ENCODE measurements around the gene KDM5C. TPM values are rescaled to one million over a fixed set of nuclear protein-coding genes. Genes with fewer than 3 reads are reported as not detected.

The KDM5C gene
- total RNA-seq, 1 experiment from 2014 or later: 163 TPM

DNA sequence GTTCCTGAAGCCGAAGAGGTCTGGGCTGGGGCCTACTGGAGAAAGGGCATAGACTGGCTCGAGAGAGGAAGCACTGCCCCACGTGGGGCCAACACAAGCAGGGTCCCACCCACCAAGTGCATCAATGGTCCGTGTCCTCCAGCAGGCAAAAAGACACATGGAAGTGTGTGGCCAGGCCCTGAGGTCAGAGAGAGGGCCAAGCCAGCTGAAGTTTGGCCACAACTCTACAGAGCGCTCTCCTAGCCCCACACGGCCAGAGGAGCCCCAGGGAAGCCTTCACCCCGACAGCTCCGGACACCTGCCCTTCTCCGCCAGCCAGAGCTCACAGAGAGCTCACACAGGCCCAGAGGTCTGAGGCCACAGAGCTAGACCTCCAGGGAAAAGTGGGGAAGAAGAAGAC, 8.5 kb upstream of the KDM5C start:
- intact Hi-C loops (cut with micrococcal nuclease): no loop called here
- Mint-ChIP-seq H3K27ac (ENCODE audit: low read depth, unreplicated experiment) (no peak overlapping the region), H3K4me1 (ENCODE audit: insufficient read depth, unreplicated experiment) (no peaks in the 10 kb centered on the region), H3K4me3 (ENCODE audit: unreplicated experiment) (no peak overlapping the region), H3K9me3 (ENCODE audit: unreplicated experiment) (no peaks in the 10 kb centered on the region), H3K36me3 (ENCODE audit: insufficient read depth, unreplicated experiment) (peaks cover 9% of the 10 kb centered on the region), H3K27me3 (ENCODE audit: insufficient read depth, unreplicated experiment) (peaks cover 68% of the 10 kb centered on the region)
- CTCF ChIA-PET: interaction anchor here (0.6 kb wide), 1 partner anchor 13 kb away, joined by 3 read pairs; no protein-coding TSS in a partner anchor
- no TSS peak for BruUV-seq (replicated peaks)
- POLR2A ChIA-PET: interaction anchor here (1.0 kb wide), 1 partner anchor 8 kb away, joined by 3 read pairs; the partner anchor contains the start of gene KDM5C
- TF ChIP-seq, protein P1, sequence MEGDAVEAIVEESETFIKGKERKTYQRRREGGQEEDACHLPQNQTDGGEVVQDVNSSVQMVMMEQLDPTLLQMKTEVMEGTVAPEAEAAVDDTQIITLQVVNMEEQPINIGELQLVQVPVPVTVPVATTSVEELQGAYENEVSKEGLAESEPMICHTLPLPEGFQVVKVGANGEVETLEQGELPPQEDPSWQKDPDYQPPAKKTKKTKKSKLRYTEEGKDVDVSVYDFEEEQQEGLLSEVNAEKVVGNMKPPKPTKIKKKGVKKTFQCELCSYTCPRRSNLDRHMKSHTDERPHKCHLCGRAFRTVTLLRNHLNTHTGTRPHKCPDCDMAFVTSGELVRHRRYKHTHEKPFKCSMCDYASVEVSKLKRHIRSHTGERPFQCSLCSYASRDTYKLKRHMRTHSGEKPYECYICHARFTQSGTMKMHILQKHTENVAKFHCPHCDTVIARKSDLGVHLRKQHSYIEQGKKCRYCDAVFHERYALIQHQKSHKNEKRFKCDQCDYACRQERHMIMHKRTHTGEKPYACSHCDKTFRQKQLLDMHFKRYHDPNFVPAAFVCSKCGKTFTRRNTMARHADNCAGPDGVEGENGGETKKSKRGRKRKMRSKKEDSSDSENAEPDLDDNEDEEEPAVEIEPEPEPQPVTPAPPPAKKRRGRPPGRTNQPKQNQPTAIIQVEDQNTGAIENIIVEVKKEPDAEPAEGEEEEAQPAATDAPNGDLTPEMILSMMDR (IDR thresholded peaks at IDR 0.05; ENCODE audit: unreplicated experiment): no peak
- DNase-seq (ENCODE audit: unreplicated experiment): no peak

DNA sequence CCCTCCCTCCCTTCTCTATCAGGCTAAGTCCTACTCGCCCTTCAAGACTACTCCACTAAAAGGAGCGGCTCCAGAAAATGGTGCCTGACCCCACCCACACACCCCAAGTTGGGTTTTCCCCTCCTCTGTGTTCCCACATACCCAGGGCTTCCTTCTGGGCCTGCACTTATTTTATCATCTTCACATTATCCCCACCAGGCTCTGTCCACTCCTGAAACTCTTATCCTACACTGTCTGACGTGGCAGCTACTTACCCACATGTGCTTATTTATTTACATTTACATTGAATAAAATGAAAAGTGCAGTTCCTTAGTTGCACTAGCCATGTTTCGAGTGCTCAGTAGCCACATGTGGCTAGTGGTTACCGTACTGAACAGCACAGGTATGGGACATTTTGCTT, 5.1 kb upstream of the KDM5C start:
- Mint-ChIP-seq H3K27ac (ENCODE audit: low read depth, unreplicated experiment) (no peak overlapping the region), H3K27me3 (ENCODE audit: insufficient read depth, unreplicated experiment) (peaks cover 41% of the 10 kb centered on the region), H3K9me3 (ENCODE audit: unreplicated experiment) (no peaks in the 10 kb centered on the region), H3K4me3 (ENCODE audit: unreplicated experiment) (no peak overlapping the region), H3K4me1 (ENCODE audit: insufficient read depth, unreplicated experiment) (no peaks in the 10 kb centered on the region), H3K36me3 (ENCODE audit: insufficient read depth, unreplicated experiment) (peaks cover 13% of the 10 kb centered on the region)
- DNase-seq (ENCODE audit: unreplicated experiment): no peak
- CTCF ChIA-PET: no interaction called here
- POLR2A ChIA-PET: no interaction called here
- intact Hi-C loops (cut with micrococcal nuclease): no loop called here
- TF ChIP-seq, protein P1 (IDR thresholded peaks at IDR 0.05; ENCODE audit: unreplicated experiment): no peak
- no TSS peak for BruUV-seq (replicated peaks)

DNA sequence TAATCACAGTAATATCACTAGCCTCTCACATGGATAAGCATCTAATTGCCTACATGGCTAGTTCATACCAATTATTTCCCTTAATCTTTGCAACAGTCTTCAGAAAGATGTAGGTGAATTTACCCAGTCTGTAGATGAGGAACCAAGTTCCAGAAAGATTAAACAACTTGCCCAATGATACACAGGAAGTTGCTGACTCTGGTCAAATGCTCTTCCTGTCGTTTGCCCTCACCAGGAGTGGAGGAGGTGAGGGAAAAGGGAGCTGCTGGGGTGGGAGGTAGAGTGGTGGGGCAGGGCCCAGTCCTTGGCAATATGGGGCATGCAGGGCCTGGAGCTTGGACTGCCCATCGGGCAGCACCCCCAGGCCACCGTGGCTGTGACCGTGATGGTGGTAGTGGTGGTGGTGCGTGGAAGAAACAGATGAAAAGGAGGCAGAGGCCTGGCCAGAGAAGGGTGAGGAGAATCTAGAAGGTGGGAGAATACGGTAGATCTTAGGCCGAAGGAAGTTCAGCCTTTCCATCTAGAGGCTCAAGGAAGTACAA, 2.3 kb upstream of the KDM5C start:
- BruUV-seq (replicated peaks): no TSS peak
- no peaks in the 10 kb centered on the region for H3K9me3 Mint-ChIP-seq (ENCODE audit: unreplicated experiment)
- no peak overlapping the region for H3K4me3 Mint-ChIP-seq (ENCODE audit: unreplicated experiment)
- no peak for DNase-seq (ENCODE audit: unreplicated experiment)
- ChIA-PET POLR2A (interaction anchor here (1.0 kb wide), 1 partner anchor 26 kb away, joined by 5 read pairs; no protein-coding TSS in a partner anchor), CTCF (interaction anchor here (0.6 to 1.6 kb wide), 4 partner anchors 17 to 254 kb away, joined by 3 to 5 read pairs (median 4); no protein-coding TSS in a partner anchor)
- TF ChIP-seq, protein P1 (IDR thresholded peaks at IDR 0.05; ENCODE audit: unreplicated experiment): no peak
- H3K4me1 Mint-ChIP-seq (ENCODE audit: insufficient read depth, unreplicated experiment): peaks cover 20% of the 10 kb centered on the region
- H3K27ac Mint-ChIP-seq (ENCODE audit: low read depth, unreplicated experiment): no peak overlapping the region
- intact Hi-C loops (cut with micrococcal nuclease): no loop called here
- H3K27me3 Mint-ChIP-seq (ENCODE audit: insufficient read depth, unreplicated experiment): peaks cover 24% of the 10 kb centered on the region
- H3K36me3 Mint-ChIP-seq (ENCODE audit: insufficient read depth, unreplicated experiment): peaks cover 15% of the 10 kb centered on the region

DNA sequence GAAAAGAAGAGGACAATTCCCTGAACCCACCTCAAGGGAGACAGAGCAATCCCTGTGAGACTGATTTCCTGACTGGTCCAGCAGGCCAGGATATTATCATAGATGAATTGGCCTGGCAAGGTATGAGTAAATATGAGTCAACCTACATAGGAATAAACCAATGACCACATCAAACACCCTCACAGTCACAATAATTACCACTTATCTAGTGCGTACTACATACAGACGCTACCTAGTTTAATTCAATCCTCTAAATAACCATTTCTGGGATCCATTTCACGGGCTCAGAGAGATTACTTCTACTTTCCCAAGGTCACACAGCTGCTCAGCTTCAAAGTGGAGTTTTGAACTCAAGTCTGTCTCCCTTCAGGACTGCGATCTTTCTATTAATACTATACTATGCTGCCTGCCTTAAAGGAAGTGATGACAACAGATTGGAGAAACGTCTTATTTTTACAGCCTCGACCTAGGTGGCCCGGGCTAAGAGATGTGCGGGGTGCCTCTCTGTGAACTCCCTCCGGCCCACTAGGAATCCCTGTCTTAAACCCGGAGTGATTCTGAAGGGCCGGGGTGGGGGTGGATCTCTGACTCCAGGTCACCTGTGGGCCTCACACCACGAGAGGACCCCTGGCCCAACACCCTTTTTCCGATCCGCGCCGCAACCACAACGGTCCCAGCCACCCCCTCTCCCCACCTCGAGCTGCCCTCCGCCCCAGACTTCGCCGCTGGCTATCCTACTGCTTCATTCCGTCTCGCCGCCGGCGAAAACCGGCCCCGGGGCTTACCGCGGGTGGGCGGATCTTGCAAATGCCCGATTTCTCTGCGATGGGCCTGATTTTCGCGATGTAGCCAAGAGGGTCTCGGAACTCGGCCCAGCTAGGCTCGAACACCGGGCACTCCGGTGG, 800 bp downstream of the KDM5C start:
- Mint-ChIP-seq H3K36me3 (ENCODE audit: insufficient read depth, unreplicated experiment) (peaks cover 30% of the 10 kb centered on the region), H3K27me3 (ENCODE audit: insufficient read depth, unreplicated experiment) (no peaks in the 10 kb centered on the region), H3K4me1 (ENCODE audit: insufficient read depth, unreplicated experiment) (peaks cover 22% of the 10 kb centered on the region), H3K4me3 (ENCODE audit: unreplicated experiment) (peak overlapping the region; percentile 98), H3K9me3 (ENCODE audit: unreplicated experiment) (no peaks in the 10 kb centered on the region), H3K27ac (ENCODE audit: low read depth, unreplicated experiment) (peak overlapping the region; percentile 100)
- CTCF ChIA-PET: interaction anchor here (0.6 to 1.5 kb wide), 5 partner anchors 33 to 1220 kb away, joined by 3 to 6 read pairs (median 3); partner anchors contain the start of gene IQSEC2
- TF ChIP-seq, protein P1 (IDR thresholded peaks at IDR 0.05; ENCODE audit: unreplicated experiment): no peak
- DNase-seq (ENCODE audit: unreplicated experiment): peak; percentile 66
- TSS peak; percentile 92 for BruUV-seq (replicated peaks)
- intact Hi-C loops (cut with micrococcal nuclease): loop anchor here (1.0 to 5.0 kb wide), 3 partner anchors 39 to 152 kb away; no protein-coding TSS in a partner anchor
- POLR2A ChIA-PET: interaction anchor here (0.5 to 2.2 kb wide), 17 partner anchors 12 to 229 kb away, joined by 3 to 14 read pairs (median 4); partner anchors contain the start of gene IQSEC2

Measured in MCF 10A (cell line).